OCI-LY3 (cell line): ENCODE measurements around the gene CPXM2.

Experiments used
- EZH2phosphoT487 ChIP-seq: fragments of 200-600 bp; shearing (Covaris generic); IDR thresholded peaks from 2 replicates; pipeline ENCODE4 v1.6.1; 2018; ENCODE audit warnings: antibody characterized with exemption, mixed run types, low read depth
- TF ChIP-seq, protein P1 (sequence below): fragments of 200-600, 300-600 bp; sonication (generic); IDR thresholded peaks from 2 replicates; pipeline ENCODE4 v1.5.1; 2014; ENCODE audit warnings: antibody characterized with exemption, low read length, low read depth

DNA sequence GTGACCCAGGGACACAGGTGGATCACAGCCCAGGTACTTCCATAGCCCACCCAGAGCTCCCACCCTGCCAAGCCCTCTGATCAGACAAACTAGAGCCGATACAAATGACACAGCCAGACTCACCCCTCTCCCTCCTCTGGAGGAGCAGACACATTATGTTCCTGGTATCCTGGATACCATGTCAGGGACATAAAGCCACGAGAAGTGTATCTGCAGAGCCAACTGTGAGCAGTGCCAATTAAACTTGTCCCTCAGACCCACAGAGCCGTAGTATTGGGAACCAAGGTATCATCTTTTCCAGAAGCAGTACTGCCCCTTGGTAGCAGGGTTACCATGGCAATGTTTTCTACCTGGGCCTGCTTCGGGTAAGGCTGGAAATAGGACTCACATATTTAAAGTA, 47.3 kb upstream of the CPXM2 start:
- TF ChIP-seq, protein P1, sequence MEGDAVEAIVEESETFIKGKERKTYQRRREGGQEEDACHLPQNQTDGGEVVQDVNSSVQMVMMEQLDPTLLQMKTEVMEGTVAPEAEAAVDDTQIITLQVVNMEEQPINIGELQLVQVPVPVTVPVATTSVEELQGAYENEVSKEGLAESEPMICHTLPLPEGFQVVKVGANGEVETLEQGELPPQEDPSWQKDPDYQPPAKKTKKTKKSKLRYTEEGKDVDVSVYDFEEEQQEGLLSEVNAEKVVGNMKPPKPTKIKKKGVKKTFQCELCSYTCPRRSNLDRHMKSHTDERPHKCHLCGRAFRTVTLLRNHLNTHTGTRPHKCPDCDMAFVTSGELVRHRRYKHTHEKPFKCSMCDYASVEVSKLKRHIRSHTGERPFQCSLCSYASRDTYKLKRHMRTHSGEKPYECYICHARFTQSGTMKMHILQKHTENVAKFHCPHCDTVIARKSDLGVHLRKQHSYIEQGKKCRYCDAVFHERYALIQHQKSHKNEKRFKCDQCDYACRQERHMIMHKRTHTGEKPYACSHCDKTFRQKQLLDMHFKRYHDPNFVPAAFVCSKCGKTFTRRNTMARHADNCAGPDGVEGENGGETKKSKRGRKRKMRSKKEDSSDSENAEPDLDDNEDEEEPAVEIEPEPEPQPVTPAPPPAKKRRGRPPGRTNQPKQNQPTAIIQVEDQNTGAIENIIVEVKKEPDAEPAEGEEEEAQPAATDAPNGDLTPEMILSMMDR: no peak
- TF ChIP-seq EZH2phosphoT487: no peak
